ENCODE measurements around the gene CNIH3.

The CNIH3 gene

GRCh38 chr1:224724566-224724965 lies 108.4 kb downstream of the CNIH3 start:
- DNase-seq = no peak

DNA sequence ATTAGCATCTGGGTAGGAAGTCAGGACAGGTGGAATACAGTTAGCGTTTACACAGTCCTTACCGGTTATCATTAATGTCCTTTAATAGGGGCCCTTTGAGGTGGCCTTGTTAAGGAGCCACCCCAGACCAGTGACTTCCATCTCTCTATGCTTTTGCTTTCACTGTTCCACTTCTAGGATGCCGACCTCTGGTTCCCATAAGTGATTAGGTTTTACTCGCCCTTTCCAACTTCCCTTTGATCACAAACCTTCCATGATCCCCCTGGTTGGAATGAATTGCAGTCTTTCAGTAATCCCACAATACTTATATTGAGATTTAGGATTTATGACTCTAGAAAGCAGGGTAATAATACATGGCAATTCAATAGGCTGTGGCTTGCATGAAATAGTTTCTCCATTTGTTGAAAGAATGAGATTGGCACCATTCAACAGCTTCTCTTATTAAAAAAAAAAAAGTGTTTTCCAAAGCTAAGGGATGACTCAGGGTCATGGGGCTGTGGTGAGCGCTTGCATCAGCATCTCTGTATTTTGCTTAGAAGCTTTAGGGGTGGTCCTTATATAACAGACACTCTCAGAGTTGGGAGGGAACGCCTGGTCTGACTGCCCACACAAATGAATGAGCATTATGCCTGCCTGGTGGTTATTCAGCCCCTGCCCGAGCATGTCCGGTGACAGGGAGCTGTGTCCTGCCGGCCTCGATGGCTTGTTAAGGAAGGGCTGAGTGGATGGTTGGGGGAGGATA lies 110.5 kb downstream of the CNIH3 start:
- DNase-seq = no peak

- DNase-seq = no peak
Measured at GRCh38 chr1:224727351-224728289, 111.5 kb downstream of the CNIH3 start.

GRCh38 chr1:224730540-224730939 lies 114.4 kb downstream of the CNIH3 start:
- no peak for DNase-seq

DNA sequence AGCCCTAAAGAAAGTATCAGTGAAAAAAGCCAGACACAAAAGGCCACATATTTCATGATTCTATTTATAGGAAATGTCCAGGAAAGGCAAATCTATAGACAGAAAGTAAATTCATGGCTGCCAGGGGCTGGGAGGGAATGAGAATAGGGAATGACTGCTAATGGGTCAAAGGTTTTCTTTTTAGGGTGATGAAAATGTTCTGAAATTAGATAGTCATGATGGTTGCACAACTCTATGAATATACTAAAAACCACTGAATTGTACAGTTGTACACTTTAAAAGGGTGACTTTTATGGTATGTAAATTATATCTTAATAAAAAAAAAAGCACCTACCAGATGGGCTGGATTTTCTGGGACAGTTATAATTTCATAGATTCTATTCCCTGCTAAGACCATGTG lies 114.8 kb downstream of the CNIH3 start:
- no peak for DNase-seq

DNA sequence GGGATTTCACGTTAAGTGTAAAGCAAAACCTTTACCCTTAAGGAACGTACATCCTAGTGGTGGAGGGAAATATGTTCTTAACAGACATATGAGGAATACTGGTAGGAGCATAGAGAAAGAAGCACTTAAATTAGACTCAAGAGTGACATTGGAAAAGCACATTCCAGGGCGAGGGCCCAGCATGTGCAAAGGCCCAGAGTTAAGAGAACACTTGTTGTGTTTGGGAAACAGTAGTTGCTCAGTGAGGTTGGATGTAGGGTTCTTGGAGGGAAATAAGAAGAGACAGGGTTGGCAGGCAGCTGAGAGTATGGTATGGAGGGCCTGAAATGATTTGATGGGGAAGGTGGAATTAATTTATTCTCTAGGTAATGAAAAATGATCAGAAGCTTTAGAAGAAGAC lies 115.5 kb downstream of the CNIH3 start:
- DNase-seq = no peak

DNA sequence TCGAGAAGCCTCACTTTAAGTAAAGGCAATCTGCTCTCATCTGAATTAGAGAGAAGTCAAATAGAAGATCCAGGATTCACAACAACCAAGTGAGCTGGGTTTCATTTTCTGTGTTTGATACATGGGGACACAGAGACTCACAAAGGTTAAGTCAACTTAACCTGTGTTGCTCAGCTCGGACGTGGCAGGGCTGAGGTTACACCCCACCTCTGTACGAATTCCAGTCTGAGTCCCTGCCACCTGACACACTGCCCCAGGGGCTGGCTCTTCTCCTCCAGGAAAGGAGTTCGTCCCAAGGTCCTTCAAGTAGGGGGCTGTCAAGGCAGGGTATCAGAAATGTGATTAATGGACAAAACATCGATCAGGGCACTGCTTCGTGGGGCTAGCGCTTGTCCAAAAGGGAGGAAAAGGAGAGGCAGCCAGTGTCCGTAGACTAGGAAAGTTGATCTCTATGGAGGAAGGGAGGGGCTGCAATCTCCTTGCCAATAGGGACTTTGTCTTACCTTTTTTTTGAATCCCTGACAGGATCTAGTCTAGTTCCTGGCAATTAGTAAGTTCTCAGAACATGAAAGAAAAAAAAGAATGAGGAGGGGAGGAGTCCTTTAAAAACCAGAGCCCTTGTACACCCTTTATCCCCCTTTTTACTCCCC lies 116.4 kb downstream of the CNIH3 start:
- DNase-seq = no peak

- no peak for DNase-seq
Measured at GRCh38 chr1:224733027-224733911, 117.2 kb downstream of the CNIH3 start.

GRCh38 chr1:224734261-224734935 lies 118.3 kb downstream of the CNIH3 start:
- DNase-seq = no peak

DNA sequence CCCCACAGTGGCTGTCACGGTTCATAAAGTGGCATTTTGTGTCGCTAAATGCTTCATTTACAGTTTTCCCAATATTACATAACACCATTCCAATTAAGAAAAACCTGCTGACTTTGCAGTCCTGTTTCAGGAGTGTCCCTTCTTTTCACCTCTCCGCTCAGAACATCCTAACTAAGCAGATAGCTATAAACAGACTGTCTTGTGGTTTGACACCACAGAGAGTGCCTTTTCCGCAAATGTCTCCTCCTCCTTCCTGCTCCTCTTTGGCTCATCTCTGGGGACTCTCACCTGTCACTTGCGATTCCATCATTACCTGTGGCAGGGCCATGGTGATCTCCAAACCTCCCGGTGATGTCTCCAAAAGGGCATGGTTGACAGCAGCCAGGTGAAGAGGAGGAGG lies 119.0 kb downstream of the CNIH3 start:
- DNase-seq = no peak

GRCh38 chr1:224736619-224737352 lies 120.7 kb downstream of the CNIH3 start:
- DNase-seq = no peak

- no peak for DNase-seq
Measured at GRCh38 chr1:224737353-224737727, 121.2 kb downstream of the CNIH3 start.

DNA sequence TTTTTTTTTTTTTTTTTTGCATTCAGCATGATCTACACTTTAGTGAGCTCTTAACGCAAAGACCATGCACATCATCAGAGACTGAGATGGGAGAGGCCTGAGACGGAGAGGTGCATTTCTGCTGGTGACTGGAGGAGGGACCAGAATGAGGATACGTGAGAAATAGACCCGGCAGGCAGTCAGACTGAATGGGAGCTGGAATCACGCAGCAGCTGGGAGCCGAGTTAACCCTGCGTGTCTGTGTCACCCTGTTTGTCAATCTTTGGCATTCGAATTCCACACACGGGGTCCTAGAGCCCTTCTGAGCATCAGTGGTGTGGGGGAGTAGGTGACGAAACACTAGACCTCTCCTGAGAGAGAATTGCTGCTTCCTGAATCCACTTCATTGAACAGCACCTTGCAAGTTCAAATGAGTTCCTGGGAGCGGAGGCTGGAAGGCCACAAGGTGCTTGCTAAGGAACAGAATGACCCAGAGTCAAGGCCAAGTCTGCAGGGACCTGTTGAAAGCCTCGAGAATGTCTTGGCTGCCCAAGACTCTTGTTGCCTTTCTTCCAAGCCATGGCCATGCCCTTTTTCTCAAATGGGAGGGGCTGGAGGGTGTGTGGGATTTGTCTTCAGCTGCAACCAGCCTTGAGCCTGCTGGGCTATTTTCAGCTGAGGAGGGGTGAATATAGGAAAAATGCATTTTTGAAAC lies 123.3 kb downstream of the CNIH3 start:
- DNase-seq = no peak

GRCh38 chr1:224739997-224740684 lies 124.0 kb downstream of the CNIH3 start:
- no peak for DNase-seq

DNA sequence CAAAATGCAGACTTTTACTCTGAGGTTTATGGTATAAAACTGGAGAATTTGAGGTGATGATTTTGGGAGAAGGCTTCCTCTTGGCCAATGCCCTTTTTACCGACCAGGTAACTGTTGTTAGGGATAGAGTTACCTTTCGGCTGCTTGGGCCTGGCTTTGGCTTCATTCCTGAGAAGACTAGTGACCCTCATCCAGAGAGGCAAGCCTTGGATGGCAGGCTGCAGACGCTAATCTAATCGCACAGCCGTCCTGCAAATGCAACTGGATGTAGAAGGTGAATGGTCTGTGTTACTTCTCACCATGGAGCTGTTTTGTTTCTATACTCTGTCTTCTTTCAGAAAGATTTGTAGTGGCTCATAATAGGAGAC lies 124.6 kb downstream of the CNIH3 start:
- DNase-seq = no peak

DNA sequence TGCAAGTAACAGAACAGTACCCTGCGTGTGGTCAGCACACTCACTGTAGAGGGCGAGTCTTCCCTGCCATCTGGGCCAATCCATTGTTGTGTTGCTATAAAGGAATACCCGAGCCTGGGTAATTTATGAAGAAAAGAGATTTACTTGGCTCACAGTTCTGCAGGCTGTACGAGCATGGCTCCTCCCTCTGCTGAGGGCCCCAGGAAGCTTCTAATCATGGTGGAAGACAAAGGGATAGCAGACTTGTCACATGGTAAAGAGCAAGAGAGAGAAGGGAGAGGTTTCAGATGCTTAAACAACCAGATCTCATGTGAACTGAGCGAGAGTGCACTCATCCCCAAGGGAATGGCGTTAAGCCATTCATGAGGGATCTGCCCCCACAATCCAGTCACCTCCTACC lies 126.2 kb downstream of the CNIH3 start:
- DNase-seq = no peak

- no peak for DNase-seq
Measured at GRCh38 chr1:224743608-224744164, 127.6 kb downstream of the CNIH3 start.

GRCh38 chr1:224744521-224744920 lies 128.4 kb downstream of the CNIH3 start:
- DNase-seq = no peak

DNA sequence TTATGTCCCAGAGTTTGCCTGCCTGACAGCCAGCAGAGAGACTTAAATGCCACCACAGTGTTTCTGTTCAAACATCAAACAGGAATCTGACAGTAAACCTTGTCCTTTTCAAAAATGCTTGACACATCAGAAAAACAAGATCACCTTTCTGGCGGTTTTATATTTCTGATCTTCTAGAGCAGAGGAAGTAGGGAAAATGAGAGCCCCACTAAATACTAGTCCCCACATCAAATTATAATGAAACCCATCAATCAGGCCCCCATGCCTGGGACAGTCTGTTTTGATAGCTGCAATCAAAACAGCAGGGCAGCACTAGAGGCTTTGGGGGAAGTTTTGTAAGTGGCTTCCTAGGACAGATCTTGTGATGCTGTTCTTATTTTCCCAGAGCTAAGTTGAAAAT lies 129.3 kb downstream of the CNIH3 start:
- no peak for DNase-seq

DNA sequence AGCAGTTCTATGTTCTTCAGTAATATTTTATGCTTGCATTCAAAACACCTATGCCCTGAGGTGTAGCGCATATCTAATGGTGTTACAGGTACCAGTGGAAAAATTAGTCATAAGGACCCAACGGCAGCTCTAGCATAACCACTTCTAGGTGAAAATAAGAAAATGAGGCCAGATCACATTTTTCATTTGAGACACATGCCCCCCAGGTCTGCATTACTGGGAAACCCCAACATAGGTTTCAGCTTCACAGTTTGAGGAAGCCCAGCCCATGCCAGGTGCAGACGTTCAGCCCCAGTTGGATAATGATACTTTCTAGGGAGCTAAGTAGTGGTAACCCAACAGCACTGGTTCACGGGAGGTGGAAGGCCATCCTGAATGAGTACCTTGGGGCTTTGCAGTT lies 129.8 kb downstream of the CNIH3 start:
- no peak for DNase-seq
